8988T (cell line): ENCODE measurements around the gene NRG3.
"Not testable (repeated sequence)": the region's sequence is repeated elsewhere in the genome, so short reads cannot be mapped to it uniquely, and the experiment has no call there.

Source experiments
- DNase-seq: peaks from one replicate; pipeline ENCODE4 v3.0.0; 2011

NRG3 gene

GRCh38 chr10:82622479-82622878, 747.5 kb downstream of the NRG3 start:
- DNase-seq = no peak

GRCh38 chr10:82625512-82626189, 750.7 kb downstream of the NRG3 start:
- no peak for DNase-seq

- no peak for DNase-seq
These were observed 753.4 kb downstream of the NRG3 start for GRCh38 chr10:82628373-82628772.

GRCh38 chr10:82643076-82643475, 768.1 kb downstream of the NRG3 start:
- DNase-seq = no peak

- no peak for DNase-seq
These were observed 768.6 kb downstream of the NRG3 start for GRCh38 chr10:82643601-82644000.

GRCh38 chr10:82645221-82645620, 770.2 kb downstream of the NRG3 start:
- no peak for DNase-seq

- no peak for DNase-seq
These were observed 778.5 kb downstream of the NRG3 start for GRCh38 chr10:82653244-82654155.

- DNase-seq = no peak
These were observed 785.2 kb downstream of the NRG3 start for GRCh38 chr10:82660205-82660604.

GRCh38 chr10:82660986-82661385, 786.0 kb downstream of the NRG3 start:
- no peak for DNase-seq

- no peak for DNase-seq
These were observed 786.7 kb downstream of the NRG3 start for GRCh38 chr10:82661701-82662100.

- DNase-seq = no peak
These were observed 793.4 kb downstream of the NRG3 start for GRCh38 chr10:82668221-82668895.

- no peak for DNase-seq
These were observed 799.0 kb downstream of the NRG3 start for GRCh38 chr10:82674036-82674435.

- DNase-seq = not testable (repeated sequence)
These were observed 802.9 kb downstream of the NRG3 start for GRCh38 chr10:82677932-82678331.

- not testable (repeated sequence) for DNase-seq
These were observed 803.5 kb downstream of the NRG3 start for GRCh38 chr10:82678451-82678850.

- DNase-seq = no peak
These were observed 805.6 kb downstream of the NRG3 start for GRCh38 chr10:82680608-82681007.

- DNase-seq = no peak
These were observed 809.0 kb downstream of the NRG3 start for GRCh38 chr10:82683945-82684344.

GRCh38 chr10:82685087-82685486, 810.1 kb downstream of the NRG3 start:
- DNase-seq = no peak

GRCh38 chr10:82691211-82691610, 816.2 kb downstream of the NRG3 start:
- no peak for DNase-seq

- DNase-seq = no peak
These were observed 817.5 kb downstream of the NRG3 start for GRCh38 chr10:82692458-82692857.

GRCh38 chr10:82721831-82722230, 846.8 kb downstream of the NRG3 start:
- DNase-seq = no peak

- DNase-seq = no peak
These were observed 847.3 kb downstream of the NRG3 start for GRCh38 chr10:82722273-82722672.

- DNase-seq = no peak
These were observed 861.3 kb downstream of the NRG3 start for GRCh38 chr10:82736305-82736704.

- DNase-seq = no peak
These were observed 862.6 kb downstream of the NRG3 start for GRCh38 chr10:82737549-82737948.

GRCh38 chr10:82738592-82738991, 863.6 kb downstream of the NRG3 start:
- DNase-seq = no peak
